CD4-positive, alpha-beta T cell treated with Interleukin-4 for 4 hours (primary cell): ENCODE measurements around the gene ATP11B.
A peak's percentile ranks its signal among the peaks of the same experiment; 100 is the strongest.
"Not testable (repeated sequence)": the region's sequence is repeated elsewhere in the genome, so short reads cannot be mapped to it uniquely, and the experiment has no call there.

Experiments used
- DNase-seq: peaks from one replicate; pipeline ENCODE4 v3.0.0-alpha.2; 2020

ATP11B gene

GRCh38 chr3:182848906-182849305 is 55.6 kb downstream of the ATP11B start:
- no peak for DNase-seq

- no peak for DNase-seq
These were observed 61.8 kb downstream of the ATP11B start for GRCh38 chr3:182855076-182855475.

GRCh38 chr3:182861348-182861747 is 68.0 kb downstream of the ATP11B start:
- DNase-seq: no peak

- DNase-seq: no peak
These were observed 69.0 kb downstream of the ATP11B start for GRCh38 chr3:182862159-182862860.

GRCh38 chr3:182869059-182869458 is 75.8 kb downstream of the ATP11B start:
- no peak for DNase-seq

- DNase-seq: not testable (repeated sequence)
These were observed 77.6 kb downstream of the ATP11B start for GRCh38 chr3:182870917-182871316.

- no peak for DNase-seq
These were observed 85.8 kb downstream of the ATP11B start for GRCh38 chr3:182879031-182879611.

- DNase-seq: no peak
These were observed 93.2 kb downstream of the ATP11B start for GRCh38 chr3:182886497-182886896.

- no peak for DNase-seq
These were observed 96.8 kb downstream of the ATP11B start for GRCh38 chr3:182889948-182890629.

GRCh38 chr3:182891364-182891763 is 98.1 kb downstream of the ATP11B start:
- DNase-seq: no peak

- no peak for DNase-seq
These were observed 98.9 kb downstream of the ATP11B start for GRCh38 chr3:182892226-182892625.

- no peak for DNase-seq
These were observed 102.3 kb downstream of the ATP11B start for GRCh38 chr3:182895513-182896112.

- DNase-seq: no peak
These were observed 103.2 kb downstream of the ATP11B start for GRCh38 chr3:182896553-182896952.

- no peak for DNase-seq
These were observed 108.9 kb downstream of the ATP11B start for GRCh38 chr3:182902236-182902635.

GRCh38 chr3:182904164-182904563 is 110.9 kb downstream of the ATP11B start:
- no peak for DNase-seq

GRCh38 chr3:182905623-182906022 is 112.3 kb downstream of the ATP11B start:
- no peak for DNase-seq

GRCh38 chr3:182906036-182906435 is 112.7 kb downstream of the ATP11B start:
- no peak for DNase-seq

GRCh38 chr3:182908471-182908870 is 115.2 kb downstream of the ATP11B start:
- DNase-seq: no peak

- peak; percentile 12 for DNase-seq
These were observed 116.2 kb downstream of the ATP11B start for GRCh38 chr3:182909318-182910040.

GRCh38 chr3:182910936-182911781 is 117.9 kb downstream of the ATP11B start:
- no peak for DNase-seq

- no peak for DNase-seq
These were observed 118.4 kb downstream of the ATP11B start for GRCh38 chr3:182911782-182912111.

GRCh38 chr3:182912474-182912873 is 119.2 kb downstream of the ATP11B start:
- DNase-seq: no peak
